Suprapubic skin (tissue), 4 donors: ENCODE data around the gene RPRD1A. TPM values are rescaled to one million over a fixed set of nuclear protein-coding genes. Genes with fewer than 3 reads are reported as not detected.

Experiments
- DNase-seq, 2 donors: peaks; one replicate each; pipeline ENCODE4 v3.0.0-alpha.2; 2019; ENCODE audit warnings: low spot score in 2 of 2
- H3K27ac ChIP-seq: fragments of 200-600 bp; sonication (generic); one replicate; pipeline ENCODE4 v1.5.1; 2019
- H3K27me3 ChIP-seq: fragments of 200-600 bp; sonication (generic); one replicate; pipeline ENCODE4 v1.5.1; 2019
- H3K36me3 ChIP-seq: fragments of 200-600 bp; sonication (generic); one replicate; pipeline ENCODE4 v1.5.1; 2019
- H3K4me1 ChIP-seq: fragments of 200-600 bp; sonication (generic); one replicate; pipeline ENCODE4 v1.5.1; 2019
- H3K4me3 ChIP-seq: fragments of 200-600 bp; sonication (generic); one replicate; pipeline ENCODE4 v1.5.1; 2019; ENCODE audit warnings: mild to moderate bottlenecking
- H3K9me3 ChIP-seq: fragments of 200-600 bp; sonication (generic); one replicate; pipeline ENCODE4 v1.5.1; 2019
- EP300 ChIP-seq: sonication (generic); formaldehyde crosslinking; IDR thresholded peaks from one replicate; pipeline ENCODE4 v1.6.1; 2017; ENCODE audit warnings: antibody characterized with exemption
- POLR2A ChIP-seq, 2 donors: fragments of 450-650 bp; IDR thresholded peaks; one replicate each; pipeline ENCODE4 v1.6.1; 2017; ENCODE audit warnings: antibody characterized with exemption in 2 of 2, mild to moderate bottlenecking in 2 of 2, moderate library complexity in 2 of 2
- POLR2AphosphoS5 ChIP-seq, 3 donors: sonication (generic); formaldehyde crosslinking; IDR thresholded peaks; one replicate each; pipeline ENCODE4 v1.6.1; 2017; ENCODE audit warnings: antibody characterized with exemption in 3 of 3
- WGBS: methylation state at CpG from one replicate; pipeline ENCODE4 v1.1.5; 2018; 5-methylcytosine and 5-hydroxymethylcytosine counted together
- total RNA-seq, 4 donors: library from RNA; depleted of rRNA; stranded (reverse); fragments of >200 nt; gene quantifications; one replicate each; pipeline ENCODE4 v1.1.0, GENCODE V29; 2016
- TF ChIP-seq, protein P1 (sequence below), 2 donors: fragments of 200-600 bp in 1 of 2; fragments of 450-650 bp in 1 of 2; sonication (generic) in 1 of 2; IDR thresholded peaks; one replicate each; pipeline ENCODE4 v1.5.1; 2016 to 2019; ENCODE audit warnings: antibody characterized with exemption in 2 of 2, mild to moderate bottlenecking in 1 of 2, moderate library complexity in 1 of 2

RPRD1A gene
- total RNA-seq, 4 donors from 2014 or later: 34.9 to 74.5 (median 47.3) TPM

- Histone ChIP-seq H3K4me3 (no peak overlapping the region), H3K36me3 (no peaks in the 10 kb centered on the region), H3K4me1 (no peaks in the 10 kb centered on the region), H3K27ac (no peak overlapping the region), H3K27me3 (no peaks in the 10 kb centered on the region), H3K9me3 (no peaks in the 10 kb centered on the region)
- TF ChIP-seq POLR2A (IDR thresholded peaks at IDR 0.05): no peak
- no peak for TF ChIP-seq EP300
- no peak for TF ChIP-seq POLR2AphosphoS5 (IDR thresholded peaks at IDR 0.05)
- TF ChIP-seq, protein P1, sequence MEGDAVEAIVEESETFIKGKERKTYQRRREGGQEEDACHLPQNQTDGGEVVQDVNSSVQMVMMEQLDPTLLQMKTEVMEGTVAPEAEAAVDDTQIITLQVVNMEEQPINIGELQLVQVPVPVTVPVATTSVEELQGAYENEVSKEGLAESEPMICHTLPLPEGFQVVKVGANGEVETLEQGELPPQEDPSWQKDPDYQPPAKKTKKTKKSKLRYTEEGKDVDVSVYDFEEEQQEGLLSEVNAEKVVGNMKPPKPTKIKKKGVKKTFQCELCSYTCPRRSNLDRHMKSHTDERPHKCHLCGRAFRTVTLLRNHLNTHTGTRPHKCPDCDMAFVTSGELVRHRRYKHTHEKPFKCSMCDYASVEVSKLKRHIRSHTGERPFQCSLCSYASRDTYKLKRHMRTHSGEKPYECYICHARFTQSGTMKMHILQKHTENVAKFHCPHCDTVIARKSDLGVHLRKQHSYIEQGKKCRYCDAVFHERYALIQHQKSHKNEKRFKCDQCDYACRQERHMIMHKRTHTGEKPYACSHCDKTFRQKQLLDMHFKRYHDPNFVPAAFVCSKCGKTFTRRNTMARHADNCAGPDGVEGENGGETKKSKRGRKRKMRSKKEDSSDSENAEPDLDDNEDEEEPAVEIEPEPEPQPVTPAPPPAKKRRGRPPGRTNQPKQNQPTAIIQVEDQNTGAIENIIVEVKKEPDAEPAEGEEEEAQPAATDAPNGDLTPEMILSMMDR (IDR thresholded peaks at IDR 0.05): no peak
- WGBS: 92% methylated on average over 3 of the region's 3 CpGs
- DNase-seq: no peak
Observed at GRCh38 chr18:36015629-36016028, 51.7 kb downstream of the RPRD1A start.

DNA sequence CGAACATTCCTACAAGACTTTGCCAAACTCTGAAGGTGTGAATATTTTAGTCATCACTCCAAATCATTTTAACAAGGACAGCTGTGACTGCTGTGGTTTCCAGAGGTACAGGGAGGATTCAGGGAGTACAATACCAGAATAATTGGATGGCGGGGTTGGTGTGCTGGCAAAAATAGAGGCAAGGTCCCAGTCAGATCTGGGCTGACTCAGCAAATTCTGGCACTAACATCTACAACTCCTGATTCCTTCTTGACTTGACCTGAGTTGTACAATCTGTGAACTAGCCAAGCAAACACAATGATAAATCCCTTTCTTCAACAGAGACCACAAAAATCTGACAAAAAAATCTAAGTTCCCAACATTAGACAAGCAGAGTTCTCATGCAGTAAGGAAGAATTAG lies 54.5 kb downstream of the RPRD1A start:
- no peak overlapping the region for H3K4me3 ChIP-seq
- TF ChIP-seq EP300 (no peak), POLR2AphosphoS5 (IDR thresholded peaks at IDR 0.05) (no peak), POLR2A (IDR thresholded peaks at IDR 0.05) (no peak)
- TF ChIP-seq, protein P1 (IDR thresholded peaks at IDR 0.05): no peak
- H3K9me3 ChIP-seq: no peaks in the 10 kb centered on the region
- H3K27ac ChIP-seq: no peak overlapping the region
- 96% methylated on average over 2 of the region's 2 CpGs for WGBS
- DNase-seq: no peak
- H3K27me3 ChIP-seq: no peaks in the 10 kb centered on the region
- H3K36me3 ChIP-seq: no peaks in the 10 kb centered on the region
- H3K4me1 ChIP-seq: no peaks in the 10 kb centered on the region

GRCh38 chr18:36009214-36009613 lies 58.1 kb downstream of the RPRD1A start:
- TF ChIP-seq EP300: no peak
- TF ChIP-seq, protein P1 (IDR thresholded peaks at IDR 0.05): no peak
- no peak for TF ChIP-seq POLR2AphosphoS5 (IDR thresholded peaks at IDR 0.05)
- TF ChIP-seq POLR2A (IDR thresholded peaks at IDR 0.05): no peak
- no peaks in the 10 kb centered on the region for H3K4me1 ChIP-seq
- H3K27me3 ChIP-seq: no peaks in the 10 kb centered on the region
- no peaks in the 10 kb centered on the region for H3K36me3 ChIP-seq
- H3K9me3 ChIP-seq: no peaks in the 10 kb centered on the region
- H3K27ac ChIP-seq: no peak overlapping the region
- 69% methylated on average over 3 of the region's 3 CpGs for WGBS
- no peak for DNase-seq
- H3K4me3 ChIP-seq: no peak overlapping the region

DNA sequence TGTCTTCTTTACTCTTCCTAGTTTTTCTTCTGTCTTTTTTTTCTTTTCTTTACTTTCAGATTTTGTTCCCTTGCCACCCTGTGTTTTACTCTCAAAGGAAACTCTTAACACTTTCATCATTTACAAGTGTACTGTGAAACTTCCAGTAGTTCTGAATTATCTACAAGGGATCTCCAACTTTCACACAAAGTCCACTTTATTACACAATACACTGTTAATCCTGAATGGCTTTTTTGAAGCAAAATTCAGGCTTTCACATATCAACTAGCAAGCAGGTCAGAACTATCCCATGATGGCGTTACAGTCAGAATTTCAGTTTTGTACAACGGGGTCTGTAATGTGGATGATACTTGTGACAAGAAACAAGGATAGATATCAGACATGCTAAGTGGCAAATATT lies 60.4 kb downstream of the RPRD1A start:
- no peak for DNase-seq
- H3K4me1 ChIP-seq: no peaks in the 10 kb centered on the region
- H3K36me3 ChIP-seq: no peaks in the 10 kb centered on the region
- H3K27me3 ChIP-seq: no peaks in the 10 kb centered on the region
- H3K9me3 ChIP-seq: no peaks in the 10 kb centered on the region
- no peak overlapping the region for H3K27ac ChIP-seq
- TF ChIP-seq EP300 (no peak), POLR2AphosphoS5 (IDR thresholded peaks at IDR 0.05) (no peak)
- H3K4me3 ChIP-seq: no peak overlapping the region
- WGBS: 98% methylated on average over 2 of the region's 2 CpGs

DNA sequence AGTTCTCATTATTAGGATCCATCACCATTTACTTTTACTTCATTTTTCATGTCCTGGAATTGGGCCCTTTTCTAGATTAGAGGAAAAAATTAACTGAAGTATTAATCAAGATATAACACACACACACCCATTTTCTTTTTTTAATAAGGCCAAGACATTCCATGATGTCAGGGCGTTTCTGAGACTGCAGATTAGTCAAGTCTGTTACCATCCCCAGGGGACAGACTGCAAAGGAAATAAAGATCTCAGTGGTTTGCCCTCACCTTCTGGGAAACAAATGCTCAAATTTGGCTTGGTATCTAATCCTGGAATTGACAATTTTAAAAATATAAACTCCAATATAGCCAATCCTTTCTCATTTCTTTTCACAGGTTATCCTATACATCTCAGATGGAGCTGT lies 67.4 kb downstream of the RPRD1A start:
- TF ChIP-seq POLR2A (IDR thresholded peaks at IDR 0.05) (no peak), POLR2AphosphoS5 (IDR thresholded peaks at IDR 0.05) (no peak), EP300 (no peak)
- TF ChIP-seq, protein P1 (IDR thresholded peaks at IDR 0.05): no peak
- WGBS: 19% methylated on average over 1 of the region's 1 CpG

GRCh38 chr18:35998967-35999366 lies 68.4 kb downstream of the RPRD1A start:
- DNase-seq: no peak
- Histone ChIP-seq H3K4me1 (no peaks in the 10 kb centered on the region), H3K4me3 (no peak overlapping the region), H3K27ac (no peak overlapping the region), H3K9me3 (no peaks in the 10 kb centered on the region), H3K27me3 (no peaks in the 10 kb centered on the region), H3K36me3 (no peaks in the 10 kb centered on the region)
- TF ChIP-seq POLR2A (IDR thresholded peaks at IDR 0.05) (no peak), POLR2AphosphoS5 (IDR thresholded peaks at IDR 0.05) (no peak), EP300 (no peak)
- TF ChIP-seq, protein P1 (IDR thresholded peaks at IDR 0.05): no peak
- 79% methylated on average over 1 of the region's 1 CpG for WGBS

More for the DNA sequence above, 67.4 kb downstream of the RPRD1A start:
- H3K27me3 ChIP-seq: no peaks in the 10 kb centered on the region
- no peak overlapping the region for H3K27ac ChIP-seq
- no peaks in the 10 kb centered on the region for H3K4me1 ChIP-seq
- H3K36me3 ChIP-seq: no peaks in the 10 kb centered on the region
- no peaks in the 10 kb centered on the region for H3K9me3 ChIP-seq
- H3K4me3 ChIP-seq: no peak overlapping the region
- no peak for DNase-seq
